ENCODE measurements around the gene BTN2A1.

DNA sequence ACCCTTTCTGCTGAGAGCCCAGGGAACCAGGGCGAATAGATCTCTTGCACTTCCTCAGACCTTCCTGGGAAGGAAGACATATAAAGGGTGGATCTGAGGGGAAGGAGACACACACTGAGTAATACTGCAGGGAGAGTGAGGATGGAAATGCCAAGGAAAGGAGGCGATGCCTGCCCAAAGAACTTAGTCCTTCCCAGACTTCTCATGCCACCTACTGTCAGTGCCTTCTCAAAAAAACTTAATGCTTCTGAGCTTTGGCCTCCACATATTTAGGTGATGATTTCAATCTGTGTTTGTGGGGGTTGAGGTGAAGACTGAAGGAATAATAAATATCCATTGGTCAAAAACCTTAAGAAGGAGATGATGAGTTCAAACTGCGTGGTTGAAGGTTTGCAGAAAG lies 46.0 kb upstream of the BTN2A1 start:
- no peak for TF ChIP-seq POLR2A (IDR thresholded peaks at IDR 0.05)
- no peak for TF ChIP-seq CTCF (IDR thresholded peaks at IDR 0.05)
